ENCODE data around the gene MAP1B.

MAP1B gene

DNA sequence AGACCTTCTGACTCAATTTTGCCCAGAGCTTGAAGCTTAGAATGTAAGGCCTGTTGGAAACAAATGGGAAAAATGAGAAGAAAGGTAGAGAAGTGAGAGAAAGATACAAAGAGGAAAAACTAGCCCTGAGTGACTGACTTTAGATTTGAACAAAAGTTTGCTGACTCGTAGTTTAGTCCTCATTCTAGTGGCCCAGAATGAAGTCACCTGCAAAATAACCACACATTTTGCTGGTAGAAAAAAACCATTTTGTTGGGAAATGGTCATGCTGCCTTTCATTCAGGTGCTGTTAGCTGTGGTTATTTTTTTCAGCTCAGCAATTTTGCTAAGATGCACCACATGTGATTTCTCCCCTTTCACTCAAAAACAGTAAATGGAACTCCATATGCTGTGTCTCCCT lies 113.8 kb downstream of the MAP1B start:
- Histone ChIP-seq H3K9ac (no peak overlapping the region), H4K20me1 (ENCODE audit: insufficient read depth) (peaks cover 6% of the 10 kb centered on the region; the same call in 1 of the 2 replicates), H3K79me2 (ENCODE audit: insufficient read depth, low read depth) (no peaks in the 10 kb centered on the region), H3K36me3 (ENCODE audit: insufficient read depth) (peaks cover 13% of the 10 kb centered on the region; the same call in 1 of the 2 replicates), H2AFZ (ENCODE audit: low read depth) (no peak overlapping the region), H3K4me3 (IDR thresholded peaks at IDR 0.05; ENCODE audit: insufficient read depth, low read depth, low read length) (no peak overlapping the region), H3K27ac (peak overlapping the region; percentile 23; the same call in 1 of the 2 replicates), H3K27me3 (ENCODE audit: insufficient read depth, low read depth) (no peaks in the 10 kb centered on the region), H3K4me2 (peak overlapping the region; percentile 85), H3K4me1 (ENCODE audit: low read depth, poor library complexity, severe bottlenecking) (peaks cover 33% of the 10 kb centered on the region)
- TF ChIP-seq, protein P1, sequence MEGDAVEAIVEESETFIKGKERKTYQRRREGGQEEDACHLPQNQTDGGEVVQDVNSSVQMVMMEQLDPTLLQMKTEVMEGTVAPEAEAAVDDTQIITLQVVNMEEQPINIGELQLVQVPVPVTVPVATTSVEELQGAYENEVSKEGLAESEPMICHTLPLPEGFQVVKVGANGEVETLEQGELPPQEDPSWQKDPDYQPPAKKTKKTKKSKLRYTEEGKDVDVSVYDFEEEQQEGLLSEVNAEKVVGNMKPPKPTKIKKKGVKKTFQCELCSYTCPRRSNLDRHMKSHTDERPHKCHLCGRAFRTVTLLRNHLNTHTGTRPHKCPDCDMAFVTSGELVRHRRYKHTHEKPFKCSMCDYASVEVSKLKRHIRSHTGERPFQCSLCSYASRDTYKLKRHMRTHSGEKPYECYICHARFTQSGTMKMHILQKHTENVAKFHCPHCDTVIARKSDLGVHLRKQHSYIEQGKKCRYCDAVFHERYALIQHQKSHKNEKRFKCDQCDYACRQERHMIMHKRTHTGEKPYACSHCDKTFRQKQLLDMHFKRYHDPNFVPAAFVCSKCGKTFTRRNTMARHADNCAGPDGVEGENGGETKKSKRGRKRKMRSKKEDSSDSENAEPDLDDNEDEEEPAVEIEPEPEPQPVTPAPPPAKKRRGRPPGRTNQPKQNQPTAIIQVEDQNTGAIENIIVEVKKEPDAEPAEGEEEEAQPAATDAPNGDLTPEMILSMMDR (conservative IDR thresholded peaks at IDR 0.05; ENCODE audit: low read depth, low read length): no peak

DNA sequence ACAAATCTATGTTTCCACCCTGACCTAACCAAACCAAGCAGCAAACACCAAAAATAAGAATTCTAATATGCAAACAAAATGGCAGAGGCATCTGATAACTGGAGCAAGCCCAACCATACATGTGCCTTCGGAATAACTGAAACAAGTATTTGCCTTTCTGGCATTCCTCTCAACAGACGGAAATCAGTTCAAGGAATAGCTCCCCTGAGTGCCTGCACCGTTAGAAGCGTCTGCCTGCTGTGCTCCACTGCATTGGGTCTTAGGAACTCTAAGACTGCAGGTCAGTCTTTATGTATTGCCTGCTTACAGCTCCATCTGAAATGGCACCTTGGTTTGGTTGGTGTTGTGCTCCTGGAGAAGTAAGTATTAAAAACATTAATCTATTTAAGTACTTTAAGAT lies 114.3 kb downstream of the MAP1B start:
- Histone ChIP-seq H3K27ac (peak overlapping the region; percentile 23; the same call in 1 of the 2 replicates), H3K4me3 (IDR thresholded peaks at IDR 0.05; ENCODE audit: insufficient read depth, low read depth, low read length) (no peak overlapping the region), H2AFZ (ENCODE audit: low read depth) (no peak overlapping the region), H3K4me2 (peak overlapping the region; percentile 85), H4K20me1 (ENCODE audit: insufficient read depth) (peaks cover 6% of the 10 kb centered on the region; the same call in 1 of the 2 replicates), H3K79me2 (ENCODE audit: insufficient read depth, low read depth) (no peaks in the 10 kb centered on the region), H3K4me1 (ENCODE audit: low read depth, poor library complexity, severe bottlenecking) (peaks cover 33% of the 10 kb centered on the region), H3K9ac (no peak overlapping the region), H3K36me3 (ENCODE audit: insufficient read depth) (peaks cover 13% of the 10 kb centered on the region; the same call in 1 of the 2 replicates), H3K27me3 (ENCODE audit: insufficient read depth, low read depth) (no peaks in the 10 kb centered on the region)
- TF ChIP-seq, protein P1 (conservative IDR thresholded peaks at IDR 0.05; ENCODE audit: low read depth, low read length): no peak

DNA sequence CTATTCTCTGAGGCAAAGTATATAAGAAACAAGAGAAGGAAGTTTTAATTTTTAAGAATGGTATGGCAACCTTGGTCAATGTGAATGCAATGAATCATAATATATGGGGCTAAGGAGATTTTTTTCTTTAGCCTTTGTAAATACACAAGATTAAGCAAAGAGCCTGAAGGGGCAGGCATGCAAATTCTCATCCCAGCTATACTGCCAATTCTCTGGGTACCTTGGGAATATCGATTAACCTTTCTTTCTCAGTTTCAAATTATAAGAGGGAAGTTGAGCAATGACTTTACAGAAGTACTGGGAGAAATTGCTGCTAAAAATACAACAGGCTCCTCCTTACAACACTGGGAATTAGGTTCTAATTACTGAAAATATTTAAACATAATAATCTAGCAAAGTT lies 115.2 kb downstream of the MAP1B start:
- no peak overlapping the region for H3K9ac ChIP-seq
- peaks cover 33% of the 10 kb centered on the region for H3K4me1 ChIP-seq (ENCODE audit: low read depth, poor library complexity, severe bottlenecking)
- H2AFZ ChIP-seq (ENCODE audit: low read depth): no peak overlapping the region
- TF ChIP-seq, protein P1 (conservative IDR thresholded peaks at IDR 0.05; ENCODE audit: low read depth, low read length): no peak
- no peaks in the 10 kb centered on the region for H3K27me3 ChIP-seq (ENCODE audit: insufficient read depth, low read depth)
- H3K4me3 ChIP-seq (IDR thresholded peaks at IDR 0.05; ENCODE audit: insufficient read depth, low read depth, low read length): no peak overlapping the region
- peaks cover 13% of the 10 kb centered on the region; the same call in 1 of the 2 replicates for H3K36me3 ChIP-seq (ENCODE audit: insufficient read depth)
- peaks cover 6% of the 10 kb centered on the region; the same call in 1 of the 2 replicates for H4K20me1 ChIP-seq (ENCODE audit: insufficient read depth)
- H3K4me2 ChIP-seq: peak overlapping the region; percentile 85; the same call in 1 of the 2 replicates
- H3K79me2 ChIP-seq (ENCODE audit: insufficient read depth, low read depth): no peaks in the 10 kb centered on the region
- H3K27ac ChIP-seq: no peak overlapping the region

DNA sequence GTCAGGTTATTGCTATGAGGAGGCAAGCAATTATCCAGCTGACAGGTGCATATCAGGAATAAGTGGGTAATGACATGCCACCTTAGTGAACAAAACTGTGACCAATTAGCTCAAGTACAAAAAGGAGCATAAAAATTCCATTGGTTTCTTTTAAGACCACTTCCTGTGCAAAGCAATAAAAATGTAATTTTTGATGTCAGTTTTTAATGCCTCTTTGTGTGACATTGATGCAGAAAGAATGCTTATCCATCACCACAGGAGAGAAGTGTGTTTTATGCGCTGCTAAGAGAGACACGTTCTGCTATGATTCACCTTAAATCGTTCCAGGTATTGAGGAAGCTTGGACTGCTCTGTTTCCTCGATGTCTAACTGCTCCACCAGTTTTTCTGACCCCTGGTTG lies 116.1 kb downstream of the MAP1B start:
- no peak overlapping the region for H3K4me2 ChIP-seq
- no peaks in the 10 kb centered on the region for H3K79me2 ChIP-seq (ENCODE audit: insufficient read depth, low read depth)
- H3K36me3 ChIP-seq (ENCODE audit: insufficient read depth): peaks cover 9% of the 10 kb centered on the region; the same call in 1 of the 2 replicates
- TF ChIP-seq, protein P1 (conservative IDR thresholded peaks at IDR 0.05; ENCODE audit: low read depth, low read length): no peak
- no peak overlapping the region for H3K9ac ChIP-seq
- H3K4me1 ChIP-seq (ENCODE audit: low read depth, poor library complexity, severe bottlenecking): peaks cover 33% of the 10 kb centered on the region
- no peak overlapping the region for H2AFZ ChIP-seq (ENCODE audit: low read depth)
- H3K4me3 ChIP-seq (IDR thresholded peaks at IDR 0.05; ENCODE audit: insufficient read depth, low read depth, low read length): no peak overlapping the region
- H3K27ac ChIP-seq: no peak overlapping the region
- H3K27me3 ChIP-seq (ENCODE audit: insufficient read depth, low read depth): no peaks in the 10 kb centered on the region
- peaks cover 6% of the 10 kb centered on the region; the same call in 1 of the 2 replicates for H4K20me1 ChIP-seq (ENCODE audit: insufficient read depth)
